Ishikawa (cell line): ENCODE data around the gene GJD4.

Experiments
- CREB1 ChIP-seq: IDR thresholded peaks from 2 replicates; pipeline ENCODE4 v1.6.1; 2012; ENCODE audit warnings: low read depth
- EP300 ChIP-seq: IDR thresholded peaks from 2 replicates; pipeline ENCODE4 v1.6.1; 2012; ENCODE audit warnings: borderline replicate concordance
- TCF12 ChIP-seq: IDR thresholded peaks from 2 replicates; pipeline ENCODE4 v1.6.1; 2012; ENCODE audit warnings: low read depth
- YY1 ChIP-seq: IDR thresholded peaks from 2 replicates; pipeline ENCODE4 v1.6.1; 2012; ENCODE audit warnings: low read depth
- TF ChIP-seq, protein P1 (sequence below): IDR thresholded peaks from 2 replicates; pipeline ENCODE4 v1.6.1; 2012; ENCODE audit warnings: low read depth, mild to moderate bottlenecking

DNA sequence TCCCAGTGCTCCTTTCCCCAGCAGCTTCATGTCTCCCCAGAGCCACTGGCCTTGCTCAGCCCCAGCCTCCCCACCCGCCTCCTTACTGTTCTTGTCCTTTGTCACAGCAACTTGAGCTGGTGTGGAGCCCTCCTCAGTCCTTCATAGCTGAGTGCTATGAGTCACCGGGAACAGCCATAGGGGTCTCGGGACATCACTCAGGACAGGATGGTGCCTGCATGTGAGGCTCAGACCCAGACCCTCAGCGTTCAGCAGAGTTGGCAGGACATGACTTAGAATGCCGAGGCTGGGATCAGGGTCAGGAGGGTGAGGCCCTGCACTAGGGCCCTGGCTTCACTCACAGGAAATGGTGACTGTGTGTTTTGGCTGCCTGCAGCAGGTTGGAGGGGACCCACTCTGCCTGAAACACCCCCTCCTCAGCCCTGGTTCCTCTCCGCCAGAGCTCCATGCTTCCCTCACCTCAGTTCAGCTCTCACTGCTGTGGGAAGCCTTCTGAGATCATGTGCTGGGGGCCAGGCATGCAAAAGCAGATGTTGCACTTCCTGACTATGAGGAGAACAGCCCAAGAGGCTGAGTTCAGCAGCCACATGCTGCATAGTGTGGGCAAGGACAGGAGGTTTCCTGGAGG lies 40.7 kb upstream of the GJD4 start:
- TF ChIP-seq YY1 (no peak), TCF12 (no peak), EP300 (no peak), CREB1 (no peak)
- TF ChIP-seq, protein P1, sequence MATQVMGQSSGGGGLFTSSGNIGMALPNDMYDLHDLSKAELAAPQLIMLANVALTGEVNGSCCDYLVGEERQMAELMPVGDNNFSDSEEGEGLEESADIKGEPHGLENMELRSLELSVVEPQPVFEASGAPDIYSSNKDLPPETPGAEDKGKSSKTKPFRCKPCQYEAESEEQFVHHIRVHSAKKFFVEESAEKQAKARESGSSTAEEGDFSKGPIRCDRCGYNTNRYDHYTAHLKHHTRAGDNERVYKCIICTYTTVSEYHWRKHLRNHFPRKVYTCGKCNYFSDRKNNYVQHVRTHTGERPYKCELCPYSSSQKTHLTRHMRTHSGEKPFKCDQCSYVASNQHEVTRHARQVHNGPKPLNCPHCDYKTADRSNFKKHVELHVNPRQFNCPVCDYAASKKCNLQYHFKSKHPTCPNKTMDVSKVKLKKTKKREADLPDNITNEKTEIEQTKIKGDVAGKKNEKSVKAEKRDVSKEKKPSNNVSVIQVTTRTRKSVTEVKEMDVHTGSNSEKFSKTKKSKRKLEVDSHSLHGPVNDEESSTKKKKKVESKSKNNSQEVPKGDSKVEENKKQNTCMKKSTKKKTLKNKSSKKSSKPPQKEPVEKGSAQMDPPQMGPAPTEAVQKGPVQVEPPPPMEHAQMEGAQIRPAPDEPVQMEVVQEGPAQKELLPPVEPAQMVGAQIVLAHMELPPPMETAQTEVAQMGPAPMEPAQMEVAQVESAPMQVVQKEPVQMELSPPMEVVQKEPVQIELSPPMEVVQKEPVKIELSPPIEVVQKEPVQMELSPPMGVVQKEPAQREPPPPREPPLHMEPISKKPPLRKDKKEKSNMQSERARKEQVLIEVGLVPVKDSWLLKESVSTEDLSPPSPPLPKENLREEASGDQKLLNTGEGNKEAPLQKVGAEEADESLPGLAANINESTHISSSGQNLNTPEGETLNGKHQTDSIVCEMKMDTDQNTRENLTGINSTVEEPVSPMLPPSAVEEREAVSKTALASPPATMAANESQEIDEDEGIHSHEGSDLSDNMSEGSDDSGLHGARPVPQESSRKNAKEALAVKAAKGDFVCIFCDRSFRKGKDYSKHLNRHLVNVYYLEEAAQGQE = no peak
